GM20431 (cell line): Measurements from ENCODE around the gene KLHL33.

Source experiments
- in situ Hi-C: fragments of 300-500 bp; cut with MseI, MboI; formaldehyde crosslinking; loops from one replicate; pipeline ENCODE4 v1.15.0; 2020; ENCODE audit warnings: low sequenced_read_pairs; ENCODE audit not compliant: unreplicated experiment

The KLHL33 gene

GRCh38 chr14:20435582-20436362, at the start of gene KLHL33:
Gene KLHL33 (minus strand): TSS chr14:20436166. CDS start chr14:20435811, 355 bp downstream.
- in situ Hi-C loops: no loop called here

- in situ Hi-C loops: no loop called here
Observed at GRCh38 chr14:20482382-20482781, 46.4 kb upstream of the KLHL33 start.

- in situ Hi-C loops: no loop called here
Observed at GRCh38 chr14:20478894-20479293, 42.9 kb upstream of the KLHL33 start.

GRCh38 chr14:20477211-20477876, 41.4 kb upstream of the KLHL33 start:
- in situ Hi-C loops: no loop called here

- in situ Hi-C loops: no loop called here
Observed at GRCh38 chr14:20476776-20477175, 40.8 kb upstream of the KLHL33 start.

- in situ Hi-C loops: no loop called here
Observed at GRCh38 chr14:20472536-20473169, 36.7 kb upstream of the KLHL33 start.

GRCh38 chr14:20470603-20470901, 34.6 kb upstream of the KLHL33 start:
- in situ Hi-C loops: no loop called here

- in situ Hi-C loops: no loop called here
Observed at GRCh38 chr14:20469890-20470602, 34.1 kb upstream of the KLHL33 start.

- in situ Hi-C loops: no loop called here
Observed at GRCh38 chr14:20469242-20469889, 33.4 kb upstream of the KLHL33 start, which contains the start of gene PNP. Gene PNP (plus strand): TSS chr14:20469406. CDS start chr14:20469525, 119 bp downstream.

- in situ Hi-C loops: no loop called here
Observed at GRCh38 chr14:20468764-20469241, 32.8 kb upstream of the KLHL33 start.

GRCh38 chr14:20461225-20462141, 25.5 kb upstream of the KLHL33 start, which contains the start of gene PIP4P1:
Gene PIP4P1 (minus strand): TSS chr14:20461434. CDS start chr14:20461325, 109 bp downstream.
- in situ Hi-C loops: no loop called here

- in situ Hi-C loops: no loop called here
Observed at GRCh38 chr14:20460458-20461224, 24.7 kb upstream of the KLHL33 start.

- in situ Hi-C loops: no loop called here
Observed at GRCh38 chr14:20458031-20458789, 22.2 kb upstream of the KLHL33 start.

GRCh38 chr14:20456971-20457370, 21.0 kb upstream of the KLHL33 start:
- in situ Hi-C loops: no loop called here

- in situ Hi-C loops: no loop called here
Observed at GRCh38 chr14:20455355-20456300, 19.7 kb upstream of the KLHL33 start.
